Activated CD4-positive, alpha-beta T cell treated with anti-CD3 and anti-CD28 coated beads for 1 hour (primary cell): ENCODE measurements around the gene COA8.
A peak's percentile ranks its signal among the peaks of the same experiment; 100 is the strongest.

Experiments
- DNase-seq: peaks from one replicate; pipeline ENCODE4 v3.0.0-alpha.2; 2020

The COA8 gene

DNA sequence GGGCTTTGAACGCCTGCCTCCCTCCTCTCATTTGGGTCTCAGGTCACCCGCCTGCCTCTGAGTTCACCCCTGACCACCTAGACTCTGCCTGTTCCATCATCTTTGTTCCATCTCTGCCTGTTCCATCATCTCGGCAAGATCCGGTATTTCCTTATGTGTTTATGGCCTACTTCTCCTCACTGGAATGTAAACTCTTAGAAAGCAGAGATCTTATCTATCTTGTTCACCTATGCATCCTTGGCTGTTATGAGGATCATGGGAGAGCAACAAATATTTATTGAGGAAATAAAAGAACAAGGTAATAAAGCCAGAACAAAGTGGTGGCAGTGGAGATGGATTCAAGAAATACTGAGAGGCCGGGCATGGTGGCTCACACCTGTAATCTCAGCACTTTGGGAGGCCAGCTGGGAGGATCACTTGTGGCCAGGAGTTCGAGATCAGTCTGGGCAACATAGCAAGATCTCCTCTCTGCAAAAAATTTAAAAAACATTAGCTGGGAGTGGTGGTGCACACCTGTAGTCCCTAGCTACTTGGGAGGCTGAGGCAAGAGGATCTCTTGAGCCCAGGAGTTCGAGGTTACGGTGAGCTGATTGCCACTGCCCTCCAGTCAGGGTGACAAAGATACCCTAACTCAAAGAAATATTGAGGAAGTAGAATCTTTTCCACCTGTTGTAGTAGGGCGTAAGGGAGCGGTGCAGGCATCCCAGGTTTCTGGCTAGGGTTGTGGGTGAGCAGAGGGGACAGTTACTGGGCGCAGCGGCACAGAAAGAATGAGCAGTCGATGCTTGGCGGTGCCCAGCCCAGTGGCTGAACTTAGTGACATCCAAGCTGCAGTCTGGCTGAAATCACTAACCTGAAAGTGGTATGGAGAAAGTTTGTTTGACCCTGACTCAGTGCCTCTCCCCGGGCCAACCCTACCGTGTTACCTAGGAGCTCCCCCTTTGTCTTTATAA lies 64.6 kb downstream of the COA8 start:
- DNase-seq: no peak

DNA sequence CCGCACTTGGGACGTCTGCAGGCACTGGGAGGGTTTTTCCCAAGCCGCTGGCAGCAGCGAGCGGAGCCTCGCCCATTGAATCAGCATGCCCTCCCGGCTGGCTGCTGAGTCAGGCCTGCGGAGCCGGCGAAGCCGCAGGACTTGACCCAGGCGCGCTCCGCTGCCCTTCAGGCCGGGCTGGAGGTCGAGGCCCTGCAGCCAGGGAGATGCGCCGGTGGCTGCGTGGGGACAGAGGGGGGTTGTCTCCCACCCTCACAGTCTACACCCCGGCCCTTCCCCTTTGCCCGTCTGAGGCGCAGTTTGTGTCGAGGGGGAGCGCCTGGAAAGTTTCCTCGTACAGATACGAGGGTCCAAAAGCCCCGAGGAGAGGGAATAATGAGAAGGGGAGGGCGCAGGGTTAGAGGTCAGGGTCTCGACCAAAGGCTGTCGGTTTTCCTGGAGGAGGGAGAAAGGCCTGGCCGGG lies 65.5 kb downstream of the COA8 start:
- DNase-seq: no peak

DNA sequence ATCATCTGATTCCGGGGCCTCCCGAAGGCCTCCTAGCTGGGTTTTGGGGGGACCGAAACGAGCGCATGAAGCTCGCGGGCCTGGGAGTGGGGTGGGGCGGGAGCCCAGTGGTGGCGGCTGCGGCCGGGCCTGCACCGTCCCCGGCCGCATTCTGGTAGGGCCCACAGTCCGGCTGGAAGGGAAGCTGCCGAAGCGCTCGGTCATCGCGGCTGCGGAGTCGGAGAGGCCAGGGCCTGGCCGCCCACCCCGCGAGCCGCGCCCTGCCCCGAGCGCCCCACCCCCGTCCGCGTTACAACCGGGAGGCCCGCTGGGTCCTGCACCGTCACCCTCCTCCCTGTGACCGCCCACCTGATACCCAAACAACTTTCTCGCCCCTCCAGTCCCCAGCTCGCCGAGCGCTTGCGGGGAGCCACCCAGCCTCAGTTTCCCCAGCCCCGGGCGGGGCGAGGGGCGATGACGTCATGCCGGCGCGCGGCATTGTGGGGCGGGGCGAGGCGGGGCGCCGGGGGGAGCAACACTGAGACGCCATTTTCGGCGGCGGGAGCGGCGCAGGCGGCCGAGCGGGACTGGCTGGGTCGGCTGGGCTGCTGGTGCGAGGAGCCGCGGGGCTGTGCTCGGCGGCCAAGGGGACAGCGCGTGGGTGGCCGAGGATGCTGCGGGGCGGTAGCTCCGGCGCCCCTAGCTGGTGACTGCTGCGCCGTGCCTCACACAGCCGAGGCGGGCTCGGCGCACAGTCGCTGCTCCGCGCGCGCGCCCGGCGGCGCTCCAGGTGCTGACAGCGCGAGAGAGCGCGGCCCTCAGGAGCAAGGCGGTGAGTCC lies 66.1 kb downstream of the COA8 start, which contains the start of gene KLC1:
KLC1 (plus strand) TSS at position 528 of the 819 bp plus-strand sequence. CDS start 25,354 bp downstream, outside the sequence.
- peak; percentile 76 for DNase-seq

DNA sequence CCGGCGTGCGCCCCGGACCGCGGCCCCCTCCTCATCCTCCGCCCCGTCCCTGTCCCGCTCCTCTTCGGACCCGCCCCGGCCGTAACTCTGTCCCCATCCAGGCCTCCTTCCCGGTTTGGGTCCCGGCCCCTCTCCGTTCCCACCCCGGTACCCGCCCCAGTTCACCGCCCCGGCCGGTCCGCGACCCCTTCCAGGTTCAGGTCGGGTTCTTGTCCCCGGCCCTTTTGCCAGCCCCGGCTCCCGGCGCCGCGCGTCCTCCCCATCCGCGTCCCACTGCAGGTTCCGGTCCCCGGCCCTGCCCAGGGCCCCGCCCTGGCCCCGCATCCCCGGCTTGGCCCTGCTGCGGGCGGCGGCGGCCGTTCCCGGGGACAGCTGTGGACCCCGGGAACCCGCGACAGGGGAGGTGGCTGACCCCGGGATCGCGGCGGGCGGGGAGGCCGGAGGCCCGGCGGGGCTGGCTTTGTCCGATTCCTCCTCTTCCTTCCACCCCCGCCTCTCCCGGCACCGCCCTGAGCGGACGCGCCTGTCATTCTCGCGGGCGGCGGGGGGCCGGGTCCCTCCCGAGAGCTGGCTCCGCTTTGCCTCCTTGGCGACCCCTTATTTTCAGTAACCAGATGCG lies 66.9 kb downstream of the COA8 start:
- DNase-seq: no peak

DNA sequence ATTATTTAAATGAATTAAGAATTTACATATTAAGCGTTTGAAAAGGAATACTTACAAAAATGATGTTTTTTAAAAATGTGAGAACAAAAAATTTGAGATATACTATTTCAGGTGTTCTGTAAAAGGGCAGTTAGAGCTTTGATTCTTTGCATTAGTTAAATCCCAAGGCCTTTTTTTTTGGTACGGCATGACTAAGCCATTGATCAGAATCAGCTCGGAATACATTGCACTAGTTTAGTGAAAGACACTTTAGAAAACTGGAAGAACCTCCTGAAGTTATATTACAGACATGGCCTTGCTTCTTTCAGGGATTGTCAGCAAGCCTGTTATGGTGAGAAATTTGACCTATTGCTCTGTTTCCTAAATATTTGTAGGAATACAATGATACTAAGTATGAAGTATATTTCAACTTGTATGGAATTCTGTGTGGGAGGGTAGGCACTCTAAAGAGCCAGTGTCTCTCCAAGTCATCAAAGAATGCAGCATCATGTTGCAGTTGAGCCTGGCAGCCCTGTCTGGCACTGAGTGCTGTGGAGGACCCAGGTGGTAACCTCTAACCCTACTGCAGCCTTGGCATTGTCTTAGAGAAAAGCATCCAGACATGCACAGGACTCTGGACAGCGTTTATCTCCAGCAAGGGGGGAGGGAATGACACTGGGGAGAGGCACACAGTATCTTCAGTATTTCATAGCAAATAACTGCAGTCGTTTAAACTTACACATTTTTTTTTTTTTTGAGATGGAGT lies 67.8 kb downstream of the COA8 start:
- no peak for DNase-seq

DNA sequence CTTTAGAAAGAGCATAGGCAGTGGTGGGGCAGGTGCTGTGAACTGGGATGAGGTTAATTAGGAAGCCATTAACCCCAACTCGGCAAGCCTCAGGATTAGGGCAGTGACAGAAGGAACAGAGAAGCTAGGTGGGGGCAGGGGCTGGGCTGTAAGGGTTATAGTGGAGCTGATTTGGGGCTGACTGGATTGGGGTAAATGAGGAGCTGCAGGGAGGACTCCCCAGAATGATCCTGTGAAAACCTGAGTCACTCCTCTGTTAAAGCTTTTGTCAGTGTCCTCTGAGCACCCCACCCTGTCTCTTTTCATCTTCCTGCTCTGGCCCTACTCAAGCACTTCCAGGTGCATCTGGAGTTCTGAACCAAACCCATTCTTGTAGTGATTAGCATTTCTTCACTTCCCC lies 70.6 kb downstream of the COA8 start:
- DNase-seq: no peak

DNA sequence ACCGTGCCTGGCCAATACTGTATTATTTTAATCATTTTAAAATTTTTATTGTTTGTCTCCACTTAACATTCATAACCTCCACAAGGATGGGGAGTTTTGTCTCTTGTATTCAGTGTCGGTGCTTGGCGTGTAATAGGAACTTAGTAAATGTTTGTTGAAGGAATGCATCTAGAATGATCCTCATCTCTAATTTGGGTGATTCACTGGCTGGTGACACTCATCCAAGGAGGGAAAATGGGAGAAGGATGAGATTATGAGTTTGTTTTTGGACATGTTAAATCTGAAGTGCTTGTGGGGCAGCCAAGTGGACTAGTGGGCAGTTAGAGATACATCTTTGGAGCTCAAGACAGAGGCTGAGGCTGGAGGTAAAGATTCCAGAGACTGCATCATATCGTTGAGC lies 71.4 kb downstream of the COA8 start:
- no peak for DNase-seq

DNA sequence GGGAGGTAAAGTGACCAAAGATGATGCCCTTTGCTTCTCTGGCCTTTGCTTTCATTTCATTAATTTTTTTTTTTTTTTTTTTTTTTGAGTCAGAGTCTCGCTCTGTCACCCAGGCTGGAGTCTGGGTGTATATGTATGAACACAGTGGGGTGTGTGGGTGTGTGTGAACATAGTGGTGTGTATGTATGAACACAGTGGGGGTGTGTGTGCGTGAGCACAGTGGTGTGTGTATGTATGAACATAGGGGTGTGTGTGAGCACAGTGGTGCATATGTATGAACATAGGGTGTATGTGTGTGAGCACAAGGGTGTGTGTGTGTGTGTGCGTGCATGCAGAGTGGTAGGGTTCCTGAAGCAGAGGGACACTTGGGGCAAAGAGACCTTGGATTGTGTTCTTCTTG lies 75.8 kb downstream of the COA8 start:
- no peak for DNase-seq
